ENCODE data around the gene TRPV6.

The TRPV6 gene

GRCh38 chr7:142867398-142868187 is 18.0 kb downstream of the TRPV6 start:
- no peak for DNase-seq

GRCh38 chr7:142867097-142867378 is 18.5 kb downstream of the TRPV6 start:
- no peak for DNase-seq

GRCh38 chr7:142866361-142867096 is 19.0 kb downstream of the TRPV6 start:
- no peak for DNase-seq

- DNase-seq = no peak
Observed at GRCh38 chr7:142865766-142866165, 19.8 kb downstream of the TRPV6 start.

DNA sequence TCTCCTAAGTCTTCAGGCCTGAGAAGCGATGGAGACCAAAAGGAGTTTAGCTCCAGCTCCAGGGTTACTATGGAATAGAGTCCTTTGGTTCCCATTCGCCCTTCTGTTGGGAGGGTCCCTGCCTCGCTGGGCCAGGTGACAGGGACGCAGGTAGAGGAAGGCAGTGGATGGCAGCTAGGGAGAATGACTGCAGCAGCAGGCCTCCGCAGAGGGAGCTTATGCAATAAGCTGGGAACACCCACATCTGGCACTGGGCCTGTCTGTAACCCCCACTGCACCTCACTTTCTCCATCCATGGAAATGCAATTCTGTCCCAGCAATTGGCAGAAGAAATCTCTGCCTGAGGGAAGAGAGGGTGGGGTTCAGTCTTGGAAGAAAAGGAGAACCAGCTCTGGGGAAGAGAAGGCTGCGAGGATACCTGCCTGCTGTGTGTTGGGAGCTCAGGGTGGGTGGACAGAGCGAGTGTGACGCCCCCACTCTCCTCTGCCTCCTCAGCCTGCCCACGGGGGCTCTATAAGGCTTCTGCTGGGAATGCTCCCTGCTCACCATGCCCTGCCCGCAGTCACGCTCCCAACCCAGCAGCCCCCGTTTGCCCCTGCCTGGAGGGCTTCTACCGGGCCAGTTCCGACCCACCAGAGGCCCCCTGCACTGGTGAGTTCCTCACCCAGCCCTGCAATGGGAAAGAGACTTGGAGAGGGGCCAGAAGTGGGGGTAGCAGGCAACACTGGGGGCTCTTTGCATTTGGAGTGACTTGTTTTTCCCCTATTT is 20.4 kb downstream of the TRPV6 start:
- no peak for DNase-seq

GRCh38 chr7:142863891-142864685 is 21.5 kb downstream of the TRPV6 start:
- DNase-seq = no peak

- DNase-seq = no peak
Observed at GRCh38 chr7:142862786-142863400, 22.7 kb downstream of the TRPV6 start.

DNA sequence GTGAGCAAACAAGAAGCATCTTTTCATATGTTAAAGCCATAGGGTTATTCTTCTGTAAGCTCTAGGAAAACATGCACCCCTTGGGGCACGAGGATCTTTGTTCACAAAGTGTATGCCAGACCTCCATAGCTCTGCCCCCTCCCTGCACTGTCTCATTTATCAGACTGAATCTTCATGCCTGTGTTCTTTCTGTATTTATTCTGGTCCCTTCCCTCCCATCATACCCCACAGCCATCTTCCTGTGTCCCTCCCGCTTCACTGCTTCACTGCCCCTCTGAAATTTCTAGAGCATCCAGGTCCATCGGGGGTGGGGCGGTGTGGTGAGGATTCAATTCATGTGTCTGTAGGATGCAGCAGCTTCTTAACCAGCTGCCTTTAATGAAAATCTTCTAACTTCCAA is 23.2 kb downstream of the TRPV6 start:
- no peak for DNase-seq

DNA sequence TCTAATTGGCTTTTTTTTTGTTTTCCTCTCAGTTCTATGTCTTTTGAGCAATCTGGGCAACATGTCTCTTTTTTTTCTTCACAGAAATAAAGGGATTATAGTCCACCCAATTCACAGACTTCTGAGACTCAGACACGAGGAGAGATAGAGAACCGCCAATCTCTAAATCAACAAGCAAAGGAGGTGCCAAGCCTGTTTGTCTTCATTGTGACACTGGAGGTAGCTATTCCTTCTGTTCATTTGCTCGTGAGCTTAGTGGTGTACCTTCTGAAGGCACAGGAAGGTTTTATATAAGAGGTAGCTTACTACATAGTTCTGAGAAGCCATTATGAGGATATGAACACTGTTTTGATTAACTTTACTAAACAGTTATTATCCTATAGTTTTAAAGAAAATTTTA is 24.6 kb downstream of the TRPV6 start:
- no peak for DNase-seq

DNA sequence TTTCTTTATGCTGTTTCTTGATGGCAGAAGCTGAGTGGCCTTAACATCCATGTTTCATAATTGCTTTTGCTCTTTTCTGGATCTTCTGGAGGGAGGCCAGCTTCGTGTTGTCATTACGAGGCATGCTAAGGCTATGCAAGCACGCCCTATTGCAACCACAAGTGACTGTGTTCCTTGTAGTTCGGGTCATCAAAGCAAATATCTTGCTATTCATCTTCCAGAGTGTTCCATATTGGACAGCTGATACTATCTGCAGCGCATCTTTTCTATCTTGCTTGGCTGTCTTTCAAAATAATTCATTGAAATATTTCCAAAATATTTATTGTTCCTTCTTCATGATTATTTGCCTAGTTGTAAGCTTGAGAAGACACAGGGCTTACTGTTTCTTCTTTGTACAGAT is 25.7 kb downstream of the TRPV6 start:
- no peak for DNase-seq

DNA sequence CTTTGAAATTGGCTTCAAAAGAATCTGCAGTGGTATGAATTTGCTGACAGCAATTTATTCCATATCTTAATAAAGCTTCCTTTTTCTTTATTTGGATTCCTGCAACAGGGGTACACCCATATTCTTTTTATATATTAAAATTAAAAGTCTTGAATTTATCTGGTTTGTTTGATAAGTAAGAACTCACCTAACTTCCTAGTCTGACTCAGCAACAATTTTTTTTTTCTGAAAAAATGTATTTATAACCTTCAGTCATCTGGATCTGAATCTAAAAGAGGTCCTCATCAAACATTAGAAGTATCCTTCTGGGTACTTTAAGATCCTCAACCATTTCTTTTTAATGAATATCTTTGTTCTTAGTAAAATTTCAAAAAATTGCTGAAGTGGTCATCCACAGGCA is 26.1 kb downstream of the TRPV6 start:
- DNase-seq = no peak

GRCh38 chr7:142857625-142858024 is 27.9 kb downstream of the TRPV6 start:
- DNase-seq = no peak

DNA sequence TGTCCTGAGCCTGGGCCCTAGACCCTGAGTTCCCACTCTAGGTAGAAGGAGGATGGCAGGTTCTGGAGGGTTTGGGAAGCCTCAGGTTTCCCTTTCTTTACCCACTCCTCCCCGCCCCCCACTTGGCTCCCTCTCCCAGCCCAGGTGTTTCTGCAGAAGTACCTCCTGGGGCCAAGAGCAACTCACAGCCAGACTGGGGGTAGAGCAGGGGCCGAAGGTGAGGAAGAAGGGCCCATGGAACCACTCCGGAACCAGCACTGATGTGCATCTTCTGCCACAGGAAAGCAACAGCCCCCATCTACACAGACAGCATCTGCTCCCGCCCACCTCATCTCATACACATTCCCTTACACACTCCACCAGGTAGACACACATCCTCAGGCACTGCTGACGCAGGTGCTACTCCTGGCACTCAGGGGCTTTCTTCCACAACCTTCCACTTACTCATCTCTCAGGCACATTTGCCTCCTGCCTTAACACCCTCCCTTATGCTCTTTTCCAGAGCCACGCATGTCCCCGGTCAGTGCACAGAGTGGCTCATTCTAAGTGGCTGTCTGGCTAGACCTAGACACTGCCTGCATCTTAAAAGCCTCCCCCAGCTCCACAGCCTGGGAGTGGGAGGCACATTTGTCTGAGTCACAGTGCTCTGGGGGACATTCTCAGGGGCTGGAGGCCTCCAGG is 28.8 kb downstream of the TRPV6 start:
- no peak for DNase-seq

- no peak for DNase-seq
Observed at GRCh38 chr7:142855756-142856564, 29.6 kb downstream of the TRPV6 start.

- no peak for DNase-seq
Observed at GRCh38 chr7:142855114-142855743, 30.3 kb downstream of the TRPV6 start.

- DNase-seq = peak; percentile 60
Observed at GRCh38 chr7:142854372-142855113, 31.0 kb downstream of the TRPV6 start, which contains the start of gene EPHB6. TSS of gene EPHB6 (plus strand) at chr7:142855076. CDS start at chr7:142863228, 8,152 bp downstream.

DNA sequence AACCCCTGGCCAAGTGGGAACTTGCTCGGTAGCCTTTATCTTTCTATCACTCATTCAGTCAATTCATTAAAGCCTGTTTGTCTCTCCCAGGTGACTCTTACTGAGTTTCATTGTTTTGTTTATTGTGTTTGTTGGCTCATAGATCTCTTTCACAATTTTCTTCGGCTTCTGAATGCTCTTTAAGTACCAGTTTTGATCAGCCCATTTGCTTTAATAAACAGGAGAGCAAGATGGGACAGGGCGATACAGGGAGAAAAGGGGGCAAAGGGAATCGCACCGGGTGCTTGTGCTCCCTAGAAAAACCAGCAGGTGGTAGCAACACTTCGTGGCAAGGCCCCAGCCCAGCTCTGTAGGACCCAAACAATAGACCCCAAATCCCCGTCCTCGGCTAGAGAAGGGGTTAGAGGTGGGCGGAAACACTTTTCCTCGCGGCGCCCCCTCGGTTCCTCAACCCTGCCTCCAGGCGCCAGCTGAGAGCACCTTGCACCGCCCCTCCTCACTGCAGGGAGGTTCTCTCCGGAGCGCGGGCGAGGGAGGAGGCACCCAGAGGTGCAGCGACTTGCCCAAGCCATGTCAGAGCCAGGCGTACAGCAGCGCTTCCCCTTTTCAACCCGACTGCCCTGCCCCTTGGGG is 31.7 kb downstream of the TRPV6 start:
- peak; percentile 66 for DNase-seq

DNA sequence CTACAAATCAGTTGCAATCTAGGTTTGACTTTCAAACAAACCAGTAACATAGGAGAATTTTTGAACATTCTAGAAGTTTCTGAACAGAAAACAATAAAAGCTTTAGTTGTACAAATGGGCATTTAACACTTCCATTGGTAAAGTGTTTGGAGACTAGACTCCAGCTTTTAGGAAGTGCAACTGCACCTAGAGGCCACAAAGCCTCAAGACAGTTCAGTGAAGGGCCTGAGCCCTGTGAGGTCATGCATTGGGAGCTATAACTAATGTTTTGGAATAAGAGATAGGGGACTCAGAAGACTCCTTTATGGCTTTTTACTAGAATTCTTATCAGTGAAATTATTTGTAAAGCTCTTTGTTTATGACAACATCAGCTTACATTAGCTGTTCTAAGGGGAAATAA is 33.6 kb downstream of the TRPV6 start:
- DNase-seq = no peak

DNA sequence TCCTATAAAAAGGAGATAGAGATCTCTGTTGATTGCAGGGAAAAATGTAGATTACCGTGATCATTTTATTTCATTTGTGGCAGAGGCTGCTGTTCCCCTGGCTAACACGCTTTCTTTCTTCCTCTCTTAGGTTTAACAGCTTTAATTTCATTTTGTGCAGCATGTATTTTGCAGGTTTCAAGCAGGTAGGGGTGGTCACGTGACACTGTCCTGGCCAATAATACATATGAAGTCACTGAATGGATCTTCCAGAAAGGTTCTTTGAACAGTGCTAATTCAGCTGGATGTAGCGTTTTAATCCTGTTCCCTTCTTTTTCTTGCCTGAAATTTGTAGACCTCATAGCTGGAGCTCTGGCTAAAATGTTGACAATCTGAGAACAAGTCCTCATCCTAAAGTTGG is 34.3 kb downstream of the TRPV6 start:
- no peak for DNase-seq

Data from stimulated activated CD4-positive, alpha-beta T cell treated with anti-CD3 and anti-CD28 coated beads, Interleukin-4, amount 100 ng/mL, for 24 hours (primary cell).